Putamen (tissue), 1 donor: ENCODE data around the gene CXCR6.
"Not testable (repeated sequence)": the region's sequence is repeated elsewhere in the genome, so short reads cannot be mapped to it uniquely, and the experiment has no call there.

Experiments used
- DNase-seq: peaks from one replicate; pipeline ENCODE4 v3.0.0-alpha.2; 2016; ENCODE audit warnings: low spot score

The CXCR6 gene

GRCh38 chr3:45988804-45989203 is 45.5 kb downstream of the CXCR6 start:
- DNase-seq = no peak

GRCh38 chr3:45990181-45990580 is 46.9 kb downstream of the CXCR6 start:
- DNase-seq = no peak

DNA sequence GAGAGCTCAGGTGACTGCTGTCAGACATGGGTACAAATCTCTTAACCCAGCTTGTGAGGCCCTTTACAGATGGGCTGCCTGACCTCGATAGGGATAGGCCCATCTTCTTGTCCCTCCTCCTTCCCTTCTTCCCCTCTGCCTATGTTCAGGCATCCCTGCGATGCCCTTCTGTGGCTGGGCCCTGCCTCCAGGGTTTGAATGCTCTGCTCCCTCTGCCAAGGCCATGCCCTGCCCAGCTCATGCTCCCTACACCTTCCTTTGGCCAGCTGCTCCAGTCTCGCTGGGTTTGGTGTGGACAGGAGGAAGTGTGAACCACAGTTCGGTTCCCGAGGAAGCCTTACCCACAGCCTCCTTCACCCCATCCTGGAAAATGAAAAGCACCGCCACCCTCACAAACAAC is 48.1 kb downstream of the CXCR6 start:
- no peak for DNase-seq

DNA sequence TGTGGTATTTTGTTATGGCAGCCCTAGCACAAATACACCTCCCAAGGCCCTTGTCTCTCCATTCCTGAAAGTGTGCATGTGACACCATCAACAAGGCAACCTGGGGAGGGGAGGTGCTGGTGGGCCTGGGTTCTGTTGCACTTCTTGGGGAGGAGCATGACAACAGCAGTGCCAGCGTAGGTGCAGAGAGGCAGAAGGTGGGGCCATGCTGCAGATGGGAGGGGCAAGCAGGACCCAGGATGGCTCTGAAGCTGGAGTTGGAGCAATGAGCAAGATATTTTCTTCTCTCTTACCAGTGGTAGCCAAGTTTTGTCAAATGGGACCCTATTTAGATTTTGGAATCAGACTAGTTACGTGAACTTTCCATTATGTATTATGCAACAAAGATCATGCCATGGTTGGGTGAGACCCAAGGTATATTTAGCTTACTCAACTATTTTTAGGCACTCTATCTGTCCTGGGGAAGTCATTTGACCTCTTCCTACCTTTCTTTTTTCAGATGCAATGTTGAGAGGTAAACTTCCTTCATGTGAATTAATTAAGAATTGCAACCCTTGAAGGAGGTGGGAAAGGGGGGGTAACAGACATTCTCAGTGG is 49.0 kb downstream of the CXCR6 start:
- DNase-seq = no peak

DNA sequence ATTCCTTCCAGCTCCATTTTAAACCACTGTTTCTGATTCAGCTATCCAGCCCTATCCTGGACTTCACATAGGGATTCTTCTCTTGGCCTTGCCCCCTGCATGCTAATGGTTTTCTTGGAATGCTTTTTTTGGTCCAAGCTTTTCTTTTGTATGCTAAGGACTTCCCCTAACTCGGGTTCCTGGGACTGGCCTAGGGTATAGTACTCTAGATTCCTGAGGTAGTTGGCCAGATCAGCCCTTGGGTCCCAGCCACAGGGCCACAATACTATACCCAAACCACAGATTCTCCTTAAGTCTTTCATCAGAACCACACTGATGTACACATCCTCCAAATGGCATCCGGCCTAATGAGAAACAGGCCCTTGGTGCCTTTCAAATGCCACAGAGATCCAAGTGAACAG is 49.6 kb downstream of the CXCR6 start:
- DNase-seq = no peak

- DNase-seq = no peak
Observed at GRCh38 chr3:45993421-45994027, 50.3 kb downstream of the CXCR6 start.

- no peak for DNase-seq
Observed at GRCh38 chr3:45994419-45995235, 51.4 kb downstream of the CXCR6 start.

DNA sequence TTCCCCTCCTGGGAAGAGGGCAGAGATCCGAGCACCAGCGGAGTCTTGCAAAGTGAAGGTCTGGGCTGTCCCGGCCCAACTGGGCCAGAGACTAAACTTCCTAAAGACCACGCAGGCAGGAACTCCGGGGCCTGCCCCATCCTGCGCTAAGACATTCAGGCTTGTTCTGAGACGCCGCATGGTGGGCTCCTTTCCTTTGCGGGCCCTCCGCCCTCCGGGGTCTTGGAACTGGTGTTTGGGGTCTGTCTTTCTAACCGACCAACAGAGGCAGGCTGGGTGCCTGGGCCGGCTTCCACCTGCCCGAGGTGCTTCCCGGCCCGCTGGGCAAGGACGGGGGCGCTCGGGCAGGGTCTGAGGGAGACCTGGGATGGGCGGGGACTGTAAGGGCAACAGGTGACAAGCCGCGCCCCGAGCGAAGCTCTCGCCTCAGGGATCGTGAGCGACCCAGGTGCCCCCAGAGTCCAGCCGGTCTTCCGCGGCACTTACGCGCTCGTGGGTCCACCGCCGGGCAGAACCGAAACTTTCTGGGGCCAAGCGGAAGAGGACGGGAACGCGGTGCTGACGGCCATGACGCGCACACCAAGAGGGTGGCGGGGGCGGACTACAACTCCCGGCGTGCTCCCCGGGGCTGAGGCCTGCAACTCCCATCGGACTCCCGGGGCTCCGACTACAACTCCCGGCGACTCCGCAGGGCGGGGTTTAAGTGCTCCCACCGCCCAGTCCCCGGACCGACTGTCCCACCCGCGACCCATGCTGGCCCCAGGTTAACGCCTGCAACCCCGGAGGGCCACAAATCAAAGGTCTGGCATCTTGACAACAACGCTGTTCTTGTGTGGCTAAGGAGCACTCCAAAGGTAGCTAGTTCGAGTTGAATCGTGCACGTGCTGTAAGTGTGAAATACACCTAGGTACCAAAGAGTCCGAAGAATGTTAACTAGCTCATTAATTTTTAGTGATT is 52.2 kb downstream of the CXCR6 start, which contains the start of gene FYCO1:
Gene FYCO1, minus strand, starts transcription at position 589 of the 957 bp plus-strand sequence. CDS start 10,914 bp downstream, outside the sequence.
- DNase-seq = peak; percentile 88

GRCh38 chr3:45997499-45997898 is 54.2 kb downstream of the CXCR6 start:
- DNase-seq = not testable (repeated sequence)

DNA sequence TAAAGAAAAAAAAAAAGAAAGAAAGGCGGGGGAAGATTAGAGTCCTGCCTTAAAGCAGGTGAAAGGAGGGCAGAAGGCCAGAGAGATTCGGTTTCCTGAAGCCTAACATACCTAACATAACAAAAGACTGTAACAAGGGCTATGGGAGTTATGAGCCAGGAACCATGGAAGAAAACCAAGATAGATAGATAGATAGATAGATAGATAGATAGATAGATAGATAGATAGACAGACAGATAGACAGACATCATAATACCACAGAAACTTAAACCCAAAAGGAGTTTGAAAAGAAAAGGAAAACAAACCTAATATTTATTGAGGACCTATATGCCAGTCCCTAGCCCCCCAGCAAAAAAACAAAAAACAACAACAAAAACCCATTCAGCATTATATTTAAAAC is 54.7 kb downstream of the CXCR6 start:
- no peak for DNase-seq
